ENCODE measurements around the gene UFD1.

UFD1 gene, protein sequence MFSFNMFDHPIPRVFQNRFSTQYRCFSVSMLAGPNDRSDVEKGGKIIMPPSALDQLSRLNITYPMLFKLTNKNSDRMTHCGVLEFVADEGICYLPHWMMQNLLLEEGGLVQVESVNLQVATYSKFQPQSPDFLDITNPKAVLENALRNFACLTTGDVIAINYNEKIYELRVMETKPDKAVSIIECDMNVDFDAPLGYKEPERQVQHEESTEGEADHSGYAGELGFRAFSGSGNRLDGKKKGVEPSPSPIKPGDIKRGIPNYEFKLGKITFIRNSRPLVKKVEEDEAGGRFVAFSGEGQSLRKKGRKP

GRCh38 chr22:19478901-19479354 lies at the start of gene UFD1:
TSS of gene UFD1 (minus strand) at chr22:19479193. CDS start at chr22:19479085, 108 bp downstream.
- DNase-seq (ENCODE audit: low spot score) = peak; percentile 86

DNA sequence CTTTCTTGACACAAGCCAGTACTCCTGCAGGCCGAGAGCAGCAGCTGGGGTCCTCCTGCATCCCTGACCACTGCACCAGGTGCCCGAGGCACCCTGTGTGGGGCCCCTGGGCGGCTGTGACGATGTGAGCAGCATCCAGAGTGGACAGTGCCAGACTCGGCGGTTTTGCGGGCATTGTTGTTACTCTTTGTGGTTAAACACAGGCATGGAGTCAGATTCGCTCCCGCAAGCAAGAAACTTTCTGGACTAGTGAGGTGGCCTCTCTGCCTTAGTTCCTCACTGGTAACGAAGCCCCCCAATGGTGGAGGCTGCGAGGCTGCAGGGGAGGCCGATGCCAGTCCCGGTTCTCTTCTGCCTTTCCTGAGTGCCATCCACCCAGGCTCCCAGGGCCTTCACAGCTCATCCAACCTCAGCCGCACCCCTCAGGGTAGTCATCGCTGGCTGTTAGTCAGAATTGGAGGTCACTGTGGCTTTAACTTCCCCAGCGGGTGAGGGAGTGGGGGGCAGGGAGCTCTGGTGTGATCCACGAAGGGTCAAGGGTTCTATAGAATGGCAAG lies 48.9 kb upstream of the UFD1 start:
- no peak for DNase-seq (ENCODE audit: low spot score)

GRCh38 chr22:19527321-19527721 lies 48.3 kb upstream of the UFD1 start:
- DNase-seq (ENCODE audit: low spot score) = no peak

DNA sequence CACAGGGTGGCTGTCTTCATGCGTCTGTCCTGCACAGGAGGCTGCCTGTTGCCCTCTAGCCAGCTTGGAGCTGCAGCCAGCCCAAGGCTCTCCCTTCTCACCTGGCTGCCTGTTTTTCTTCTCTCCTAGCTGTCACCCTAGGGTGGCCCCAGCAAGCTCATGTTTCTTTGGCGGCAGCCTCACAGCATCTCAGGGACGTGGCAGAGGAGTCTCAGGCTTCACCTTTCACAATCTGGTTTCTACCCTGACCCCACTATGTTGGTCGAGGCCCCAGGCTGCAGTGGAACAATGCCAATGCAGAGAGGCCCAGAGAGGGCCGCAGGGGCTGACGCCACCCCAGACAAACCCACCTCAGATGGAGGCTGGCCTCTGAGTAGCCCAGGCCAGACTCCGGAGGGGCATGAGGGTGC lies 47.7 kb upstream of the UFD1 start:
- no peak for DNase-seq (ENCODE audit: low spot score)

DNA sequence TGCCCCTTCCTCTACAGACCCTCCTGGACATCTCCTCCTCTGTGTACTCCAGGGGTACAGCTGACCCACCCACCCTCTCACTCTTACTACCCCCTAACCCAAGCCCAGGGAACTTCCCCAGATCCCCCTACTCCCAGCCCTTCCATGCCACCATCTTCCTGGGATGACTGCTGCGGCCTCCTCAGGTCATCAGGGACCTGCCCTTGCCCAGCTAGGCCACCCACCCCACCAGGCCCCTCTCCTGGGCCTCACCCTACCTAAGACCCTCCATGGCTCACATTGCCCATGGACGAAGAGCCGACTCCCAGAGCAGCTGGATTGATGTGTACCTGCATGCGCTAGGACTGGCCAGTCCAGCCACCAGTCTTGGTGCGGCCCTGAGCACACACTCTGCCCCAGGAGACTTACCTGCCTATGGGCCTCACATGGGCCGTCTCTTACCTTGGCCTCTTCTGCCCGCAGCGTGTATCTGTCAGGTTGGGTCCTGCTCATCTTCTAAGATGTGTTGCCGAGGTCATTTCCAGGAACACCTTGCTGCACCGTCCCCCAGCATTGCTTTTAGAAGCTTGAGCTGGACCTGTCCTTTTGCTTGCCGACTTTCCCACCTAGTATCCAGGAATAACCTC lies 47.2 kb upstream of the UFD1 start:
- DNase-seq (ENCODE audit: low spot score) = no peak

DNA sequence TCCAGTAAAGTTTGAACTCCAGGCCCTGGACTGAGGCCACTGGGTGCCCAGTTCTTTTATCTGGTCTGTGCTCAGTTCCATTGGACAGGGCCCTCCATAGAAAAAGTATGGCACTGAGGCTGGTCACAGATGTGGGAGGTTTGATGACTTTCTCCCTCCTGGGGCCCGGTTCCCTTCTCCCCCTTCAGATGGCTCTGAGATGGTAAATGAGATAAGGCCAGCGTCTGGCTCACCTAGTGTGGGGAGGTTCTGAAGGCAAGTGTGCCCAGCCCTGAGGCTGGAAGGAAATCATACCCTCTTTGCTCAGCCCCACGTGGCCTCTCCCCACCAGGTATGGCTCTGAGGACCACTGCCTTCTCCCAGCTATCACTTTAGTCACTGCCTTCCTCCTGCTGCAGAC lies 46.7 kb upstream of the UFD1 start:
- no peak for DNase-seq (ENCODE audit: low spot score)

DNA sequence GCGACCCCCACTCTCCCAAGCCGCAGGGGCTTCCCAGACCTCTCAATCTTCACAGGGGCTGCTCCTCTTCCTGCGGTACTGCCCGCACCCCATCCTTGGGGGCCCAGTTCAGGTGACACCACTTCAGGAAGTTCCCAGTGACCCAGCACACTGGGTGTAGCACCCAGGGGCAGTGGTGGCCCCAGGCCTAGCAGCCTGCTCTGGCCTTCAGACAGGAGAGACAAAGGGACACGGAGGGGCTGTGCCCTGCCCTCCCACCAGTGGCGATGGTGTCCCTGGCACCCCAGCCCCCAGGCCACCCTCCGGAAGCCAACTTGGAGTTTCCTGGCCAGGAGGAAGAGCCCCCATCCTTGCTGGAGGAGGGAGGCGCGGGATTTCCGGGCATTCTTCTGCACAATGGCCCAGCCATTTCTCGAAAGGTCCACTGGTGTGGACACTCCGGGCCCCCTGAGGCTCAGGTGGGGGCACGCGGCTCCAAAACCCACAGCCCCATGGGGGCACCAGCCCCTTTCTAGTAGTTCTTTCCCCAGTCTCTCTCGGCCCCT lies 46.2 kb upstream of the UFD1 start:
- DNase-seq (ENCODE audit: low spot score) = no peak

DNA sequence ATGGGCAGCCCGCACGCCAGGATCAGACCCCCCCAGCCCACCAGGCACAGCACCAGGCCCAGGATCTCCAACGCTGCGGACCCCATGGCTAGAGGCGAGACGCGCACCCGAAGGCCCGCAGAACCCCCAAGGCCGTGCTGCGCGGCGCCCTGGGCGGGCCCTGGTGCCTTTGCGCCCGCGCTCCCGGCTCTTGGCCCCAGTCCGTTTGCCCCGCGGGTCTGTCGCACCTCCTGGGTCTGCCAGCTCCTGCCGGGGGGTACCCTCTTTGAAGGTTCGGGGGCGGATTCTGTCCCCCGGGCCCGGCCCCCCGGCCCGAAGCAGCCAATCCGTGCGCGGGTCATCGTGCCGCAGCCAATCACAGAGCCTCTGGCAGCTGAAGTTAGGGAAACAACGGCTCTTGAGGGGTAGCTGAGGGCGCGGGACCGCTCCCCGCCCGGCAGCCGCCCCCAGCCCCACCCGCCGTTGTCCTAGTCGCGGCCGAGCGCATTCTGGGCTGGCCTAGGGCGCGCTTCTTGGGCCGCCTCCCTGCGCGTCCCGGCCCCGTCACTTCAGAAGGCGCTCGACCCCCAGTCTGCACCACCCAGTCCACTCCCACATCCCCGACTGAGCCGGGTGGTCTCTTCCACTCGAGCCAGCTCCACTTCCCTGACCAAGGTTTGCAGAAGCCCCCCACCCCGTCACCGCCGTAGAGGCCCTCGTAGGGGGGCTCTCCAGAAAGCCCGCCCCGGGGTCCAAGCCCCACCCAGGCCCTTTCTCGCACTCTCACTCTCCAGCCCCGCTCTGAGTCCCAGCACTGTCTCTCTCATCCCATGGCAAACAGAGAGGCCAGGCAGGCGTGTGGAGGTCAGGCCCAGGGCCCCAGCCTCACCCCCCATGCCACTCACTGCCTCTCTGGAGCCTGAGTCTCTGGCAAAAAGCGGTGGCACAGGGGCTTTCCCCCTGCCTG lies 45.5 kb upstream of the UFD1 start, which contains the start of gene CLDN5:
CLDN5 (minus strand) TSS at position 241 of the 946 bp plus-strand sequence; CDS start at position 86, 155 bp downstream.
- DNase-seq (ENCODE audit: low spot score) = no peak

DNA sequence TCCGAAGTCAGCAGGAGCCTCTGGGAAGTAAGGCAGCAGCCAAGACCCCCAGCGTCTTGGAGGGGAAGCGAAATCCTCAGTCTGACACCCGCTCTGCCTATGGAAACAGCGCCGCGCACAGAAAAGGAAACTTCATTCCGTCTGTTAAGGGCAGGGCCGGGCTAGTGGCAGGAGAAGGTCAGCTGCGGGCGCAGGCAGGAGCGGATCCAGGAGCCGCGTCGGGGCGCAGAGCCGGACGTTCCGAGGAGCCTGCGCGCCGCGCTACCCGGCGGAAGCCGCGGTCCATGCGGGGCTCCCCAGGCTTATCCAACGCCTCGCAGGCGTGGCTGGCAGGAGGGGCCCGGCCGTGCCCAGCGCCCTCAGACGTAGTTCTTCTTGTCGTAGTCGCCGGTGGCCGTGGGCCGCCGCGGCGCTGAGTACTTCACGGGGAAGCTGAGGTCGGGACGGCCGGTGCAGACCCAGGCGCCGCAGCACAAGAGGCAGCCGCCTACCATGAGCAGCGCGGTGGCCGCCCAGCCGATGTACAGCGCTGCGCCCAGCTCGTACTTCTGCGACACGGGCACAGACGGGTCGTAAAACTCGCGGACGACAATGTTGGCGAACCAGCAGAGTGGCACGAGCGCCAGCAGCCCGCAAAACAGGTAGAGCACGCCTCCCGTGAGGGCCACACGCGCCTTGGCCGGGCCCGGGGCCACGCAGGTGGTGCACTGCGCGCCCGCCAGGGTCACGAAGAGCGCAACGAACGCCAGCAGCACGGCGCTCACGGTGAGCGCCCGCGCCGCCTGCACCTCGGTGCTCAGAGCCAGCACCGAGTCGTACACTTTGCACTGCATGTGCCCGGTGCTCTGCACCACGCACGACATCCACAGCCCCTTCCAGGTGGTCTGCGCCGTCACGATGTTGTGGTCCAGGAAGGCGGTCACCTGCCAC lies 44.5 kb upstream of the UFD1 start:
- DNase-seq (ENCODE audit: low spot score) = no peak

GRCh38 chr22:19522881-19523239 lies 43.9 kb upstream of the UFD1 start:
- DNase-seq (ENCODE audit: low spot score) = no peak

DNA sequence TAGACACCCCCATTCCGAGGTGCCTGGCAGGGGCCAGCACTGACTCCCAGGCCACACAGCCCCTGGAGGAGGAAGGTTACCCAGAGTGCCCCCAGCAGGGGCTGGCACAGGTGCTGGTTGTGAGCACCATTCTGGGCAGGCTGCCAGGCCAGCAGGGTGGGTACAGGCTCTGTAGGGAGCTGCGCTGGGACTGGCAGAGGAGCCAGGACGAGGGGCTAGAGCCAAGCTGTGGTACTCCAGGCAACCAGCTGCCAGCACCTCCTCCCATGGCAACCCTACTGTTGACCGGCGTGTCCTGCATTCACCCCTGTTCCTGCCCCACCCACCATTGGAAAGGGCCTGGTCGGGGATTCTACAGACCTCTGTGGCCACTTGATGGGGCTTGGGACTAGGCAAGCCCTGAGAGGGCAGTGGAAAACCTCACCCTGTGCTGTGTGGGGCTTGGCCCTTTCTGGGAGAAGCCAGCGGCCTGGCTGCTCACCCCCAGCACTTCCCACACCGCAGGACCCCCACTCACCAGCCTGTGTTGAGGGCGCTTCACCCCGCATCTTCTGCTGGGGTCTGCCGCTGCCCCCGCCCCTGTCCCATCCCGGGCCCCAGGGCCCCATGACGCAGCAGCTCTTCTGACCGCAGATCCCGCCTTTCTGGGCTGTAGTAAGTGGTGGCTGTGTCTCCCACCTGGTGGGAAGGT lies 43.3 kb upstream of the UFD1 start:
- no peak for DNase-seq (ENCODE audit: low spot score)

DNA sequence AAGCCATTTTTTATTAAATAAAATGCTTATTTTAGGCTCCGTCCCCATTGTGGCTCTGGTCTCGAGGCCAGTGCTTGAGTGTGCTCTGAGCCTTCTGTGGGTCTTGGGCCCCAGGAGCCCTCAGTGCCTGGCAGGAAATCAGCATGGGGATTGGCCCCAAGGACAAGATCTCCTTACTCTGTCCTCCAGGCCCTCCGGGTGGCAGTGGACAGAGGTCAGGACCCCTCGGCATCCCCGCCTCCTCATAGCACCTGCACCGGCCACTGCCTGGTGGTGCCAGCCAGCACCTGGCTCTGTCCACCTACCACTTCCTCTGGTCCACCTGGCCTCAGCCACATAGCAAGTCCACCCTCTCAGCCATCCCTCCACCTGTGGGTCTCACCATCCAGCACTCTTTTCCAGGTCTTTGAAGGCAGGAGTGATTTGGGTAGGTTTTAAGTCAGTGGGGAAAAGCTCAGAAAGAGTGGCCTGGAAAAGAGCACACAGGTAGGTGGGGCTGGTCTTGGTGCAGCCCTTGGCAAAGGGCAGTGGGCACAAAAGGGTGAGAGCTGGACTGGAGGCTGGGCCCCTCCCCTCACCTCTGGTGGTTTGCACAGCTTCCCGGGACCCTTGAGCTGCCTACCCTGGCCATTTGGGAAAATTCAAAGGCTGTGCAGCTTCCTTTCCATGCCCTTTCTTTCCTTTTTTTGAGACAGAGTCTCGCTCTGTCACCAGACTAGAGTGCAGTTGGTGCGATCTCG lies 41.7 kb upstream of the UFD1 start:
- DNase-seq (ENCODE audit: low spot score) = no peak

DNA sequence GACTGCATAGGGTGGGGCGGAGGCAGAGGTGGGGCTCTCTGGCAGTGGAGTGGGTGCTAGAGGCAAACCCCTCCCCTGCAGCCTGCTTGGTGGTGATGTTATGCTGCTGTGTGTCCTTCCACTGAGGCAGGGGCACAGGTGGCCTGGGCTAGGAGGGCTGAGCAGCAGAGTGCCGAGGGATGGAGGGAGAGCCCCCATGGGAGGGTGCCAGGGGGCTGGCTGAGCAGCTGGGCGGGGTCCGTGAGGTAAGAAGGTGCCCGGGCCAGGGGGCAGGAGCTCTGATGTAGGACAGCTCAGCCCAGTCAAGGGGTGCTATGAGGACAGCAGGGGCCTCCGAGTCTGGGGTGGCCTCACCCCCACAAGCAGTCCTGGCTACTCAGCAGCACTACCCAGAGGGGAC lies 41.0 kb upstream of the UFD1 start:
- DNase-seq (ENCODE audit: low spot score) = no peak

DNA sequence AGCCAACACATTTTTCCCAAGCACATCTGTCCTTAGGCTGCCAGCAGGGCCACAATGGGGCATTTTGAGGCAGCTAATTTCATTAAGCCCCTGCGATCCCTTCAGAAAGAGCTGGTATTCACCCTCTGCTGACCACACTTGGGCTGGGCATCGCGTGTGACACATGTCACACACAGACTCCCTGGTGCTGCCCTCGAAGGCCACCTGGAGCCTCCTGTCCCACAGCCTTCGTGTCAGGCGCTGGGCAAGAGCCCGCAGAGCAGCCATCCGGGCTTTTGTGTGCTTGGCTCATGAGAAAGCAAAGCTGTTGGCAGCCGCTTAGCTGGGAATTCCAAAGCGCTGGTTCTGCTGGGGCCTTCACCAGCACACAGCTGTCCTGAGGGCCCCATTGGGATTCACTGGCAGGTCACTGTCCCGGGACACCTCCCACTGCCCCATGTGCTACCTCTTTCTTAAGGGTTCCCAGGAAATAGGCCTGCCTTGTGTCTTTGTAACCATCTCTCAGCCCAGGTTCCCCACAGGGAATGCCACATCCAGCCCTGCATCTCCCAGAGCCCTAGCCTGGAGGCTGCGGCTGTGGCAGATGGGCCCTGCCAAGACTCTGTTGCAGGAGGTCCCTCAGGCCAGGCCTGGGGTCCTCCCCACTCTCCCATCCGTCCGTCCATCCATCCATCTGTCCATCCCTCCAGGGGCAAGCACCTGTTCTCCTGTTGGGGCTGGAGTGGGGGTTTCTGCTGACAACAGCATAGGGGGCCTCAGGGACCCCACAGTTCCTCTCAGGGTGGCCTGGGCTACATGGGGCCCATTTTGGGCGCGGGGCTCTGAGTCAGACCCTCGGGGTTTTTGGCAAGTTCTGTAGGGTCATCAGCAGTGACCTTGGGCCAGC lies 40.3 kb upstream of the UFD1 start:
- no peak for DNase-seq (ENCODE audit: low spot score)

DNA sequence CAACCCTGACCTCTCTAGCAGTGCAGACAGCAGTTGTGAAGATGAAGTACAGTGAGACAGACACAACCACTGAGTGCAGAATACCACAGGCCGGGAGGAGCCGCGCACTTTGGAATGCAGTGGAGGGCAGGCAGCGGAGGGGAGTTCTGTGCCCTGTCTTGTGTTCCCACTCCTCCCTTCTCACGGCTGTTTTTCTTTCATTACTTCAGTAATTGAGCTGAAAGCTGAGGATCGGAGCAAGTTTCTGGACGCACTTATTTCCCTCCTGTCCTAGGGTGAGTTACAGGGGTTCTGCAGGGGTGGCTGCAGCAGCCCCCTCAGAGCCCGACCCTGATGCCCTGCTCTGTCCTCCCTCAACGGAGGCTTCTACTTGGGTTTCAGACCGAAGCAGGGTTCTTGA lies 39.6 kb upstream of the UFD1 start:
- DNase-seq (ENCODE audit: low spot score) = no peak

DNA sequence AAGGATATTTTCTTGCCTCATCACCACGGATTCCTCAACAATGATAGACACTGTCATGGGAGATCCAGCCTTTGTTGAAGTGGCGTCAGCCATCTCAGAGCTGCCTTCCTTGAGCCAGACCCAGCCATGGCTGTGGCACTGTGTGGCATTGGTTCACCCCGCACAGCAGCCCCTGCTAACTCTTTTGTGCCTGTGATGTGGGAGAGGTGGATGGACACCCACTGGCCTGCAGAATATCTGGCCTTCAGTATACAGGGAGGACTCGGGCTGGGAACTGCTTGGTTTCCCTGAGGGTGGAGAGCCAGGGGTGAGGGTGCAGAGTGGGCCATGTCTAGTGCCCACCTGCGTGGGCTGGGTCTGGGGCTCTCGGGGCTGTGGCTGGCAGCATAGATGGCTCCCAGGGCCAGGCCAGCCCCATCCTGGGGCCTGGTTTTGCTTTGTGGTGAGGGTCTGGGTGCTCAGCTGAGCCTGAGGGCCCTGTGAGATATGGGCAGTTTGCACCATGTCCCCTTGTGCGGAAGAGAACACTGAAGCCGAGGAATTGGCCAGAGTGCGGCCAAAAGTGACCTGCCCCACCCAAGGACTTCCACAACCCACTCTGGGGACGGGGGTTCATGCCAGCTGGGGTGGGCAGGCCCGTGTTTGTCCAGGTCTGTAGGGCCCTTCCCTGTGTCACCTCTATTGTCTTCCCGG lies 39.1 kb upstream of the UFD1 start:
- DNase-seq (ENCODE audit: low spot score) = no peak

DNA sequence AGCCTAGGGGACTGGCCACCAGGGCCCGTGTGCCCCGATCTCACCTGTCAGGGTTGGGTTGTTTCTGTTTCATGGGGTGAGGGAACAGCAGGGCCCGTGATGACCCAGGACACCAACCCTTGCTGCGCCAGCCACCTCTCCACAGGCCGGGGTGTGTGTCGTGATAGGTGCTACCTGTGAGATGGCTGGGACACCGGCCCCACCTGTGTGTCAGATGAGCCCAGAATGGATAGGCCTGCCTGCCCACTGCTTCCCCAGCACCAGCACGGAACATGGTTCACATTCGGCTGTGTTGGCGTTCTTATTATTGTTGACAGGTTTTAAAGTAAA lies 38.1 kb upstream of the UFD1 start:
- no peak for DNase-seq (ENCODE audit: low spot score)
